Measurements from ENCODE around the gene SYNE1.

Gene SYNE1

GRCh38 chr6:152420696-152421095 lies 216.5 kb downstream of the SYNE1 start:
- DNase-seq = no peak

- no peak for DNase-seq
Observed at GRCh38 chr6:152418551-152418950, 218.6 kb downstream of the SYNE1 start.

- no peak for DNase-seq
Observed at GRCh38 chr6:152416652-152417051, 220.5 kb downstream of the SYNE1 start.

- DNase-seq = no peak
Observed at GRCh38 chr6:152404936-152405595, 232.1 kb downstream of the SYNE1 start.

GRCh38 chr6:152404086-152404857 lies 232.9 kb downstream of the SYNE1 start:
- no peak for DNase-seq

- DNase-seq = no peak
Observed at GRCh38 chr6:152402791-152403190, 234.4 kb downstream of the SYNE1 start.

GRCh38 chr6:152401978-152402377 lies 235.2 kb downstream of the SYNE1 start:
- no peak for DNase-seq

- no peak for DNase-seq
Observed at GRCh38 chr6:152399399-152399798, 237.8 kb downstream of the SYNE1 start.

- no peak for DNase-seq
Observed at GRCh38 chr6:152398993-152399392, 238.2 kb downstream of the SYNE1 start.

- no peak for DNase-seq
Observed at GRCh38 chr6:152398316-152398715, 238.8 kb downstream of the SYNE1 start.

GRCh38 chr6:152394303-152394702 lies 242.9 kb downstream of the SYNE1 start:
- no peak for DNase-seq

GRCh38 chr6:152391179-152391880 lies 245.8 kb downstream of the SYNE1 start:
- no peak for DNase-seq

GRCh38 chr6:152387091-152387490 lies 250.1 kb downstream of the SYNE1 start:
- no peak for DNase-seq

GRCh38 chr6:152386131-152386530 lies 251.0 kb downstream of the SYNE1 start:
- no peak for DNase-seq

GRCh38 chr6:152380993-152381898 lies 255.9 kb downstream of the SYNE1 start:
- no peak for DNase-seq

- DNase-seq = no peak
Observed at GRCh38 chr6:152380351-152380767, 256.8 kb downstream of the SYNE1 start.

- no peak for DNase-seq
Observed at GRCh38 chr6:152379423-152379822, 257.7 kb downstream of the SYNE1 start.

- DNase-seq = no peak
Observed at GRCh38 chr6:152378169-152378568, 259.0 kb downstream of the SYNE1 start.

GRCh38 chr6:152375197-152375596 lies 262.0 kb downstream of the SYNE1 start:
- no peak for DNase-seq

GRCh38 chr6:152372945-152373344 lies 264.2 kb downstream of the SYNE1 start:
- DNase-seq = peak; percentile 9 to 19 (median 17)

- no peak for DNase-seq
Observed at GRCh38 chr6:152371775-152372174, 265.4 kb downstream of the SYNE1 start.

GRCh38 chr6:152368751-152369624 lies 268.2 kb downstream of the SYNE1 start:
- DNase-seq = peak in 1 of 3 donors; percentile 1
